GM21390 (cell line): Measurements from ENCODE around the gene SLC6A1.

Experiments used
- ATAC-seq: cut with Tn5 transposase; IDR thresholded peaks from one replicate; pipeline ENCODE4 v1.9.1; 2021; ENCODE audit not compliant: unreplicated experiment

SLC6A1 gene

DNA sequence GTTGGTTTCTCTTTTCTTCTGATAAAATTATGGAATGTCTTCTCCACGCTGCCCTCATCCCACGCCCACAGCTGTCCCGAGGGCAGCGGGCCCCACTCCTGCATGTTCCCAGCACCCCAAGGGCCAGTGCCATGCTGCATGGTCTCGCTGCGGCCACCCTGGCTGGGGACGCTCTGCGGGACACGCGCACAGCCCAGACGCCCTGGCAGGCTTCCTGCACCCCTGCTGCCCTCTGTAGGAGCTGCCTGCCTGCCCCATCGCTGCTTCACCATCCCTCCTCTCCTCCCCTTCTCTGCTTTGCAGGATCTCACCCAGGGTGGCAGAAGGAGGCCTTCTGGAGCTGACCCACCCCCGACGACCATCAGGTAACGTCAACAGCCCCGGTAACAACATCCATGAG is 22.8 kb downstream of the SLC6A1 start:
- ATAC-seq = no peak

DNA sequence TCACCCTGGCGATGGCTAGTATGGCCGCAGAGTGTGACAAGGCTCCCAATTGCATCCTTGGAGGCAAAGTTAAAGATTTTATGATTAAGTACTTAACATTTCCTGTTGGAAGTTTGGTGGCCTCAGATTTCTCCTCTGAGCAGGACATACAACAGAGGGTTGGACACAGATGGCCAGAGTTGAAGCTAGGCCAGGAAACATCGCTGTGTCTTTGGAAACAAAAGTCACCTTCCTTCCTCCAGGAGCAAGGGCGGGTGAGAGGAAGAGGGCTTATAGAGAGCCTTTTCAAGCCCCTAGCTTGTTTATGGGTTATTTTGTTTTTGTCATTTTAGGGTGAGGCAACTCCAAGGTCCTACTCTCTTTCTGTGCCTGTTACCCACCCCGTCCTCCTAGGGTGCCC is 24.2 kb downstream of the SLC6A1 start:
- no peak for ATAC-seq

DNA sequence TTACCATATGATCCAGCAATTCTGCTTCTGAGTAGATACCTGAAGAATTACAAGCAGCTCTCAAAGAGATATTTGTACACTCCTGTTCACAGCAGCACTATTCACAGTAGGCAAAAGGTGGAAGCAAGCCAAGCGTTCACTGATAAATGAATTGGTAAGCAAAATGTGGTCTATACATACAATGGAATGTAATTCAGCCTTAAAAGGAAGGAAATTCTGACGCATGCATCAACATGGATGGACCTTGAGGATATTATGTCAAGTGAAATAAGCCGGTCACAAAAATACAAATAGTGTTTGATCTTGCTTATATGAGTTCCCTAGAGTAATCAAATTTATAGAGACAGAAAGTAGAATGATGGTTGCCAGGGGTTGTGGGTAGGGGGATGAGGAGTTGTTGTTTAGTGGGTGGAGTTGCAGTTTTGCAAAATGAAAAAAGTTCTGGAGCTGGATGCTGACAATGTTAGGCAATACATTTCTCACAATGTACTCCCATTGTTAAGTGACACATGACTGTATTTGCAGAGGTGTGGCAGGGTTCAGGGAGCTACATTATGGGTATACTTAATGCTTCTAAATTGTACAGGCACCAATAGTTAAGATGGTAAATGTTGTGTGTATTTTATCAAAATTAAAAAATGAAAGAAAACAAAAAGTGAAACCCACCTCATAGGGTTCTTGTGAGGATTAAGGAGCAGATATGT is 26.7 kb downstream of the SLC6A1 start:
- ATAC-seq = no peak

DNA sequence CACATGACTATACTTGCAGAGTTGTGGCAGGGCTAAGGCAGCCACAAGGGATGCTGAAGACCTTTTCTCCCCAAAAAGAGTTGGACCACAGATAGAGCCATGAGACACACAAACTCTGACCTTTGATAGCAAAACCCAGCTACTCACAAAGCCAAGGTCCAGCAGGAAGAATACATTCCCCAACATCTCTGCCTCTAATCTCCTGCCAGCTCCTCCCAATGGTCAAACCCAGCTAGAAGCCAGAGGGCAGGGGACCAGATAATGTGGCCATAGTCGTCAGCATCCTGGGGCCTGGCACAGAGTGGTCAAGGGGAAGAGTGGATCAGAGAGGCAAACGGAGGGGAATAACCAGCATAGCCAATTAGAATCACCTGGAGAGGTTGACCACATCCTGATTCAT is 28.2 kb downstream of the SLC6A1 start:
- ATAC-seq = no peak

DNA sequence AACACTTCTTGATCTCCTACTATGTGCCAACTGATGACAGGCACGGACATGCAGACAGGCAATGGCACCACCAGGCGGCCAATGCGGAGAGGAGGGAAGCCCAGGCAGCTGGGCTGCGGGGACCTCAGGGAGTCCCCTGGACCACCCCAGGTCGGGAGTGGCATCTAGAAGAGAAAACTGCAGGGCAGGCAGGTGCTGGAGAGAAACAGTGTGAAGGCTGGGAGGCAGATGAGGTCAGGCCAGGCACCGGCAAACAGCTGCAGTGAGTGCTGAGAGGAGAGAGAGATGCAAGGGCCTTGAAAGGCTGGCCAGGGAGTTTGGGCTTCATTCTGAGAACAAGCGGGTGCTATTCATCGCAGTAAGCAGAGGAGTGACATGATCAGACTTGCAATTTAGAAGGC is 29.1 kb downstream of the SLC6A1 start:
- ATAC-seq = no peak

DNA sequence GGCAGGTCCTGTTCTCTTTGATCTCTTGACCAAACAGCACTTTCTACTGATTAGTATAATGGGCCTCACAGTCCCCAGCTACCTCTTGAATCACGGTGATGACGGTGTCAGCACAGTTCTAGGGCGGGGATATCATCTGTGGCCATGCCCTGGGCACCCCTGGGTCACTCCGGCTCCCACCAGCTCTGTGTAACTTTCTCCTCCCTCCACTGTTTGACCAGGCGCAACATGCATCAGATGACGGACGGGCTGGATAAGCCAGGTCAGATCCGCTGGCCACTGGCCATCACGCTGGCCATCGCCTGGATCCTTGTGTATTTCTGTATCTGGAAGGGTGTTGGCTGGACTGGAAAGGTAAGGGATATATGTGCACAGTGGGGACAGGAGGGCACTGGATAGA is 29.6 kb downstream of the SLC6A1 start:
- ATAC-seq = no peak

DNA sequence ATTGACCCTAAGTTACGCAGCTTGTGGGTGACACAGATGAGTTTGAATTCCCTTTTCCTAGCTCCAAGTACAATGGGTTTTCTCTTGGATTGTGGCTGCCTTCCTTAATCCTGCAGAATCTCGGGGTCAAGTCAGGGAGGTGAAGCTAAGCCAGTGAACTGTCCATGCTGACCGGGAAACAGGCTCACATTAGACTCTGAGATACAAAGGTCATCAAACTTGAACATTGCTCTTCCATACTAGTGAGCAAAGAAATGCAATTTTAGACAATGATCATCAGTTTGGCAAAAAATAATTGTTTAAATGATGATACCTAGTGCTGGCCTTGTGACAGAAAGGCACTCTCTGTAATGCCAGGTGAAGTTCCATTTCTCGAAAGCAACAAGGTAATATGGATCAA is 31.6 kb downstream of the SLC6A1 start:
- no peak for ATAC-seq

DNA sequence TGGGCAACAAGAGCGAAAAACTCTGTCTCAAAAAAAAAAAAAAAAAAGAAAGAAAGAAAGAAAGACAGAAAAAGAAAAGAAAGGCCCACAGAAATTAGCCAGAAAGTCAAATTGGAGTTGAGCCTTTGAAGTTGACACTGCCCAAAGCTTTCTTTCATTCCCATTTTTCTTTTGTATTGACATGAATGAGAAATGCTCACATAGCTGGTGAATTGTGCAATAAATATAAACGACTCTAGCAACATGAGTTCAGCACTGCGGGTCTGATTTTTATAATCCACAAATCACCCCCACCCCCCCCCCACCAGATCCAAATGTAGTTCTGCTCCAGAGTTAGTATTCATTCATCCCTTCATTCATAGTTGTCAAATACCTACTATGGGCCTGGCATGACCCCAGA is 37.4 kb downstream of the SLC6A1 start:
- ATAC-seq = no peak

DNA sequence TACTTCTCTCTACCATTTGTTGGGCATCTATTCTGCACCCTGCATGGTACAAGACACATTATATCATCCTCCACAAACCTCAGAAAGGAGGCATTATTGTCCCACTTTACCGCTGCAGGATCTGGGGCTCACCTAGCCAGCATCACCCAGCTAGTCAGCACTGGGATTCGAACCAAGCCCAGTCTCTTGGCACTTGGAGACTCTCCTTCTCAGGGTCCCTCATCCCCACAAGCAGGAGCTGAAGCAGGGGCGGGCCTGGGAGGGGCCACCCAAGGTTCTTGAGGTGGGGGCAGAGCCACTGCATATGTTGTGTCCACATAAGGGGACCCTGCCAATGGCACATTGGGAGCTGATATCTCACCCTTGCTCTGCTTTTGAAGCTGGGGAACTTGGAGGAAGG is 41.3 kb downstream of the SLC6A1 start:
- ATAC-seq = no peak

DNA sequence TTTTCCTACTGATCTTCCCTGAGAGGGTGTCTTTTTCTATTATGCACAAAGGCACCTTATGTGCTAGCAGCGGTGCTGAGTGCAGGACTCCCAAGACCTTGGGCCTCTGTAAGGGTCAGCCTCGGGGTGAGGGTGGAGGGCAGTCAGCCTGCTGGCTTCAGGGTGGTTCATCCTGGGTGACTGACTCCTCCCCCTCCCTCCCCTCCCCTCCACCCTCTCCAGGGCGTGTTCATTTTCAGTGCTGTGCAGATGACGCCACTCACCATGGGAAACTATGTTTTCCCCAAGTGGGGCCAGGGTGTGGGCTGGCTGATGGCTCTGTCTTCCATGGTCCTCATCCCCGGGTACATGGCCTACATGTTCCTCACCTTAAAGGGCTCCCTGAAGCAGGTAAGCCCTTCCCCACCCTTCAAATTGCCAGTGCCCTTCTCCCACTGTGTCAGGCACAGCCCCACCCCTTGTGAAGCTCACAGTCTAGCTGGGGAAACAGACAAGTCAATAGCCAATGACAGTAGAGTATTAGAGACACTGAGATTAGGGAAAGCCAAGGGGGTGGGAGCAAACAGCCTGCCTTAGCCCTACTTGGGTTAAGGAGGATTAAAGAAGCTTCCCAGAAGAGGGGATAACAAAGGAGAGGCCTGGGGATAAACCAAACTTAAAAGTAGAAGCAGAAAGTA is 41.9 kb downstream of the SLC6A1 start:
- ATAC-seq = no peak

DNA sequence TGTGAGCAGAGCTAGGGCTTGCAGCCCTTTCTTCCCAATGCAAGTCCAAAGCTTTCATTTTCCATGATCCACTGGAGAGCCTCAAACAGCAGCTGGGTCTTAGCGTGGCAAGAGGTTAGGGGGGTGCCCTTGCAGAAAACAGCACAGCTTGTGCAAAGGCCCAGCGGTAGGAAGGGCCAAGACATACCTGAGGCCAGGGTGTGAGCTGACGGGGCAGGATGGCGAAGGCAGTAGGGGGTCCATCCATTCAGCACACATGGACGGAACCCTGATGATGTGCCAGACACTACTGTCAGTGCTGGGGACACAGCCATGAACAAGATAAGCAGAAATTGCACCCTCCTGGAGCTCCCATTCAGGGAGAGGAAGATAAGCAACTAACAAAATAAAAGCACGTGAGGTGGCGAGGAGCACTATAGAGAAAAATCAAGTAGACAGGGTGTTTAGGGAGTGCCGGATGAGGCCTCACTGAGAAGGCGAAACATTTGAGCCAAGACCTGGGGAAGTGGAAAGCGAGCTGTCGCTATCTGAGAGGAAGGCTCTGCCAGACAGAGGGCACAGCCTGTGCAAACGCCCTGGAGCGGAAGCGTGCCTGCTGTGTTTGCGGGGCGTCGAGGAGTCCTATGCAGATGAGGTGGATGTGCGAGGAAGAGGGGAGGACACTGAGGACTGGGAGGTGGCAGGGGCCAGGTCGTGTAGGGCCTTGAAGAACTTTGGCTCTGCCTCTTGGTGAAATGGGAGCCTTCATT is 43.4 kb downstream of the SLC6A1 start:
- ATAC-seq = no peak

DNA sequence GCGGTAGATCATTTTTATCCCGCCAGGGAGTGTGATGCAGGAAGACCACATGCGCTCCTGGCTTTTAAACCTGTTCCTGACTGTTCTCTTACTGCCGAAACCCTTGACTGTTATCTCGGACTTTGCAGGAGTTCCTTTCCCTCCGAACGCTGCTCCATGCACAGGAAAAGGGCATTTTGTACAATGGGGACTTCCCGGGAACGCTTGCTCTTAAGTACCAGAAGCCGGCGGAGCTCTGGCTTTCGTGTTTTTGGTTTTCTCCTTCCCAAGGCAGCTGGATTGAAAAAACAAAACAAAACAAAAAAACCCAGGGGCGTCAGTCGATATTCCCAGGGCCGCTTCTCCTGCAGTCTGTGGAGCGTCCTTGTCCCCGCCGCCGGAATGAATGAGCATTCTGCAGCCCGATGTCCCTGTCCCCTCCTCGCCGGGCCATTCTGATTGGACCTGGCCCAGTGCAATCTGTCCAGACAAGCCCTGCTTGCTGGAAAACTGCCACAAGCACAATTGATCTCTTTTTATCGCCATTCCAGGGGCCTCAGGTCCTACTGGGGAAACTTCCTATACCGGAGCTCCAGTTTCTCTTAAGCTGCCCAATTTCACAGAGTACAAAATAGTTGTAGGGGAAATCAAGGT is 44.8 kb downstream of the SLC6A1 start:
- no peak for ATAC-seq

DNA sequence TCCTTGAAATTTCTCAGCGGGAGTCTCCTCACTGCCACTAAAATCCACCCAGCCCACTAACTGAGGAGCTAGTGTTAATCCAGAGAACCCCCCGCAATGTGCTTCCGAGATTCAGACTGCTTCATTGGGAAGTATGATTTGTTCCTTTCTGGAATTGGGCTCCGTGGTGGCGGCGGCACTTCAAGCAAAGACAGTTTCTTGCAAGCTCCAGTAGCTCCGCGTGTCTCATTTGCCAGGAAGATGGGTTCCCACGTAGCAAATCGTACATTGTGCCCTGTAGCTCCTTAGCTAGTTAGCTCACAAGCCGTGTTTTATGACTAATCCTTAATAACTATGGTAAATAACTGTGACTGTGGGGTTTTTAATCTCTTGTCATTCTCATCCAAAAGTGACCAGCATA is 45.4 kb downstream of the SLC6A1 start:
- no peak for ATAC-seq

DNA sequence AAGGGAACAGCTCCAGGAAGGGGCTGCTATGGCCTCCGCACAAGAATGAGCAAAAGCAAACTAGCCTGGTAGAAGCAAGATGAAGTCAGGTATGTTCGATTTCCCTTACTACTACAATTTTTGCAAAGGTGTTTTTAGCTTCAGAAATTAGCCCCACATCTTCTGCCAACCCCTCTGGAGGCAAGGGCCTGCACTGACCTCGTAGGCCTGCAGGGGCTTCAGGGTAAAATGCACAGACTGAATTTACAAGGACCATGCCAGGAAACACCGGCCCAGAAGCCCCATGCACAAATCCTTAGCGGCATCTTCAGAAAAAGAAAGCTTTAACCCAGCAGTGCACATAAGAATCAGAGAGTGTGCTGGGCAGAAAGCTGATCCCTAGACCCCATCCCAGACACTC is 53.0 kb downstream of the SLC6A1 start:
- no peak for ATAC-seq

DNA sequence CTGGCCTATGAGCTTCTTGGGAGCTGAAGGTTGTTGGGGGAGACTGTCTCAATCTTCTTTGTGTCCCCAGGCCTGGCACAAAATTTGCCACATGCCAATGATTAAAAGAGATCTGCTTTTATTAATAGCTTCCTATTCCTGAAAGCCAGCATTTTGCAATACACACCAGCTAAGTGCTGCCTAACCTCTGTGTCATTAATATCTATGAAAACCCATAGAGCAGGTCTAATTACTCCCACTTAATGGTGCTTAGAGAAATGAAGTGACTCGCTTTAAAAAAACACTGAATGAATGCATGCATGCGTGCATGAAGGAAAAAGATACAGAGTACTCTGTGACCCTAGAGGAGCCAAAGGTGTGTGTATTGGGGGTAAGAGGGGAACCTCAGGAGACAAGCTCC is 55.0 kb downstream of the SLC6A1 start:
- ATAC-seq = no peak

DNA sequence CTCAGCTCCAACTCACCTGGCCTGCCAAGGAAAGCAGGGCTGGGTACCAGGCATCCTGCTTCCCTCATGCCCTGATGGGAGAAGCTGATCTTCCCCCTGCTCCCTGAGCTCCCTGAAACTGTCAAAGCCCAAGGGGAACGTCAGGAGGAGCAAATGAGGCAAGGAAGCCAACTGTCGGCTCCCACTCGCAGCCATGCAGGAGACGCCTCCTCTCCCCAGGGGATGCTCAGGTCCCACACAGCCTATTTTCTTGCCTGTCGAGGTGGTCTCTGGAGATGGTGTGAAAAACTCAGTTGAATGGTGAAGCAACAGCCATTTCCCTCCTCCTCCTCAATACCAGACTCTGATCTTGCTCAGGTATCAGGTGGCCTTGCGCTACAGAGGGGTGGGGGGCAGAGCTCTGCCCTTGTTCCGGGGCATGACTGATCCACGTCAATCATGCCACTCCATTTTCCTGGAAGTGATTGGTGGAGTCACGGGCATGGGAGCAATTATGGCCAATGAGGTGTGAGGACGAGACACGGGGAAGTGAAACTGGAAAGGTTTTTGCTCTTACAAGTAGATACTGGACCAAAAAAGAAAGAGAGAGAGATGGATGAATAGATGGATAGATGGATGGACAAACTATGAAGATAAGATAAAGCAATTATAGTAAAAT is 58.2 kb downstream of the SLC6A1 start:
- ATAC-seq = no peak

DNA sequence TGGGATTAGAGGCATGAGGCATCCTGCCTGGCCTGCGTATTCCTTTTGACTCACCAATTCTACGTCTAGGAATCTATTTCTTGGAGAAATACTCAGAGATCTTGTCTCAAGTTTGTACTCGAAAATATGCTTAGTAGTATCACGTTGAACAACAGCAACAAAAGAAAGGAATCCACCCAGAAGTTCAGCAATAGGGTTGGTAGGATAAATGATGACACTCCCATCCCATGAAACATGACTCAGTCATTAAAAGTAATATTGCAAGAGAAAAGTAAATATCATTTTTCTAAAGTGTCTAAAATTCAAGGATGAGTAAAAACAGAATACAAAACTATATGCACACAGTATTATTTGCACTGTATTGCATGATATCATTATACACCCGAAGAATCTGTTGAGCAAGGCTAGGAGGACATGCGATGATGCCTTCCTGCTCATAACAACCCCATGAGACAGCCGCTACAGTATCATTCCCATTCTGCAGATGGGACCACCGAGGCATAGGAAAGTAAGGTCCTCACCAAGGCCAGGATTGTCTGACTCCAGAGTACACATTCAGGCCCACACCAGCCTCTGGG is 61.5 kb downstream of the SLC6A1 start:
- ATAC-seq = no peak

DNA sequence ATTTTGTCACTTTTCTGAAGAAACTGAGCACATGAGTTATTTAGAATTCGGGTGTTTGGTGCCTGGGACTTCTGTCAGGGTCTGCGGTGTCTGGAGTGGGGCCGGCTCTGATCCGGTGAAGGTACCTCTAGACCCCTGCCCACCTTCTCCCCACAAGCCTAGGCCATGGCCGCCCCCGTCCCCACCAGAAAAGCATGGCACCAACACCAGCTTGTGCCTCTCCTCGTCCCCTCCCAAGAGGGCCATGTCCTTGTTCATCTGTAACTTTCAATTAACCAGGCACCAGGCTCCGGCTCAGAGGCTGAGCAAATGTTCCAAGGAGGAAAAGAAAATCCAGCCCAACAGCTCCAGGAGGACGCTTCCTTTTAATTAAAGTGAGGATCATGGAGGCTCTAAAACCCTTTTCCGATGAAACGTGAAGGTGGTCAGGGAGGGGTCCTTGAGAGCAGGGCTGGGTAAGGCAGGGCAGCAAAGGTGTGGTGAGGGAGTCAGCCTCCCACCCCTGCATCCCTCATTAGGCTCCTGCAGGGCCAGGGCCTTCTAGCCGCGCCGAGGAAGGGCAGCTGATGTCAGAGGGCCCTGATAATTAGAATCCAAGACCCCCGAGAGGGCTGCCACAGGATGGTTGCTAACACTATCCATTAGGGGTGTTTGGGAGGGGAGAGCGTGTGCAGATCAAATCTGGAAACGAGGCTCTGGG is 62.3 kb downstream of the SLC6A1 start:
- no peak for ATAC-seq

DNA sequence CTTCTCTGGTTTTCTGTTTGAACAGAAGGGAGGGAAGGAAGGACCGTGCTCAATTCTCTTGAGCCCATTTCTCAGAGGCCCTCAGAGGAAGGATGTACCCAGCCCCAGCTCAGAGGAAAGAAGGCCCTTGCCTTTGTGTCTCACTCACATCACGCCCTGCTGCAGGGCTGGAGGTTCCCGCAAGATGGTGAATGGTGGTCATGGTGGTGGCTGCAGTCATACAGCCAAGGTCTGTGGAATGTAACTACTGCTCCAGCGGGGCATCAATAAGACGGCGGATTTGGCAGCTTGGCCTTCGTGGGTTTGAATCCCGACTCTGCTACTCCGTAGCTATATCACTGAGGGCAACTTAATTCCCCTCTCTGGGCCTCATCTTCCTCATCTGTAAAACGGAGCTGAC is 62.9 kb downstream of the SLC6A1 start:
- no peak for ATAC-seq

DNA sequence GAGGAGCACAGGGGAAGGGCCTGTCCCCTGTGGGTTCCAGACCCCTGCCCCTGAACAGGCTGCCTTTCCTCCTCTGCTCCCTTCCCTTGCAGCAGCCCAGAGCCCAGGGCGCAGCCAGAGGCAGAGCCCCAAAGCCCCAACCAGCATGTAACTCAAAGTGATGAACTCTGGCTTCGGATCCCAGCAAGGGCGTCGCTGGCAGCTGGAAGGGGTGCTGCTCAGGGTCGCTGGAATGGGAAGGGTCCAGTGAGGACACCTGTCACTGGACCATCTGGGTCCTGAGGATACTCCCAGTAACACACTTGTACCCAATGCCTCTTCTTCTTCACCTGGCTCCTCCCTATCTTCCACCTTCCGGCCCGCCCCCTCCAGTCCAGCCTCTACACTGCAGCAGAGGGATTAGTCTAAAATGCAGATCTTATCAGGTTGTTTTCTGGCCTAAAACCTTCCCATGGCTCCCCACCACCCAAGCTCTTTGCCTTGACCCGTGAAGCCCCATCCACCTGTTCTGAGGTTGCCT is 64.0 kb downstream of the SLC6A1 start:
- ATAC-seq = no peak
